Measurements from ENCODE around the gene CARD11. TPM values are rescaled to one million over a fixed set of nuclear protein-coding genes. Genes with fewer than 3 reads are reported as not detected.
A peak's percentile ranks its signal among the peaks of the same experiment; 100 is the strongest.

The CARD11 gene
- total and polyA plus RNA-seq, 2 of the 13 experiments (the other 11 are each of a cell fraction or from before 2014, with no cell fraction given) = 0.04 TPM; not detected in 1

DNA sequence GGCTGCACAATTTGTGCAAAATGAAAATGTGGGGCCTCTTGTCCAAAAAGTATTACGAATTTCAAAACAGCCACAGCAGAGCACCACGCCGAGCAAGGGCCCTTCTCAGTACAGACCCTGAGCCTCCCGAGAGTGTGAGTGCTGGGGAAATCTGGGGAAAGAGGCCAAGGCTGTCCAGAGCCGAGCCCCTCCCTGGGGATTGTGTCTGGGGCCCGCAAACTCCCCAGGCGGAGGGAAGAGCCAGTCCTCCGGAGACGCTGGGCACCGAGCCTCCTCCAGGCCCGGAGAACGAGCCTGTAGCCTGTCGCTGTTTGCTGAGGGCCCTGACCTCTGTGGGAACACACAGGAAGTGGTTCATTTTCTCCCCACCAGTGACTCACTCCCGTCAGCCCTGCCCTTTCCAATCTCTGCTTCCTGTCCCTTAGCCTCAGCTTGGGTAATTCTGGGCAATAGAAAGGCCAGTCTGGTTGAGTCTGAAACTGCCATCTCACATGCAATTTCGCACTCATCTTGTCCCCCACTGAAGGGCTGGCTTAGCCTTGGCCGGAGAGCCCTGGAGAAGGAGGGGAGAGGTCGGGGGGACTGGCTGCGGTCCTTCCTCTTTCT is 180.1 kb downstream of the CARD11 start (continued):
- TF ChIP-seq ZNF33B (CRISPR knock-in tag; IDR thresholded peaks at IDR 0.05) (no peak), NFKBIZ (CRISPR knock-in tag; IDR thresholded peaks at IDR 0.05) (no peak), ZNF720 (CRISPR knock-in tag; IDR thresholded peaks at IDR 0.05) (no peak), ZNF274 (CRISPR knock-in tag; IDR thresholded peaks at IDR 0.05) (peak; percentile 43; the same call in 1 of the 2 replicates), MIER2 (CRISPR knock-in tag; IDR thresholded peaks at IDR 0.05) (no peak), ZNF3 (CRISPR knock-in tag; IDR thresholded peaks at IDR 0.05) (no peak), HDAC2 (CRISPR knock-in tag; IDR thresholded peaks at IDR 0.05) (peak; percentile 67; the same call in 1 of the 2 replicates), ZFY (CRISPR knock-in tag; IDR thresholded peaks at IDR 0.05) (peak; percentile 93), ZNF530 (CRISPR knock-in tag; IDR thresholded peaks at IDR 0.05; ENCODE audit: low read depth) (no peak), ZNF33A (CRISPR knock-in tag; IDR thresholded peaks at IDR 0.05; ENCODE audit: borderline replicate concordance) (no peak), ZKSCAN1 (IDR thresholded peaks at IDR 0.05; ENCODE audit: low read length) (no peak), REPIN1 (CRISPR knock-in tag; IDR thresholded peaks at IDR 0.05; ENCODE audit: borderline replicate concordance, low read depth) (peak; percentile 71), SNAPC2 (CRISPR knock-in tag; IDR thresholded peaks at IDR 0.05) (no peak), SKI (IDR thresholded peaks at IDR 0.05; ENCODE audit: partially characterized antibody) (peak; percentile 71), SP4 (CRISPR knock-in tag; IDR thresholded peaks at IDR 0.05) (peak; percentile 55; the same call in 1 of the 2 replicates), ARNT (IDR thresholded peaks at IDR 0.05) (no peak), KLF12 (CRISPR knock-in tag; IDR thresholded peaks at IDR 0.05; ENCODE audit: borderline replicate concordance) (0 out of 2 replicates have a peak, but pooled peaks have one; percentile 41)
- TF ChIP-seq, protein P1, sequence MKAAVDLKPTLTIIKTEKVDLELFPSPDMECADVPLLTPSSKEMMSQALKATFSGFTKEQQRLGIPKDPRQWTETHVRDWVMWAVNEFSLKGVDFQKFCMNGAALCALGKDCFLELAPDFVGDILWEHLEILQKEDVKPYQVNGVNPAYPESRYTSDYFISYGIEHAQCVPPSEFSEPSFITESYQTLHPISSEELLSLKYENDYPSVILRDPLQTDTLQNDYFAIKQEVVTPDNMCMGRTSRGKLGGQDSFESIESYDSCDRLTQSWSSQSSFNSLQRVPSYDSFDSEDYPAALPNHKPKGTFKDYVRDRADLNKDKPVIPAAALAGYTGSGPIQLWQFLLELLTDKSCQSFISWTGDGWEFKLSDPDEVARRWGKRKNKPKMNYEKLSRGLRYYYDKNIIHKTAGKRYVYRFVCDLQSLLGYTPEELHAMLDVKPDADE (CRISPR knock-in tag; IDR thresholded peaks at IDR 0.05) = no peak
- TF ChIP-seq, protein P2, sequence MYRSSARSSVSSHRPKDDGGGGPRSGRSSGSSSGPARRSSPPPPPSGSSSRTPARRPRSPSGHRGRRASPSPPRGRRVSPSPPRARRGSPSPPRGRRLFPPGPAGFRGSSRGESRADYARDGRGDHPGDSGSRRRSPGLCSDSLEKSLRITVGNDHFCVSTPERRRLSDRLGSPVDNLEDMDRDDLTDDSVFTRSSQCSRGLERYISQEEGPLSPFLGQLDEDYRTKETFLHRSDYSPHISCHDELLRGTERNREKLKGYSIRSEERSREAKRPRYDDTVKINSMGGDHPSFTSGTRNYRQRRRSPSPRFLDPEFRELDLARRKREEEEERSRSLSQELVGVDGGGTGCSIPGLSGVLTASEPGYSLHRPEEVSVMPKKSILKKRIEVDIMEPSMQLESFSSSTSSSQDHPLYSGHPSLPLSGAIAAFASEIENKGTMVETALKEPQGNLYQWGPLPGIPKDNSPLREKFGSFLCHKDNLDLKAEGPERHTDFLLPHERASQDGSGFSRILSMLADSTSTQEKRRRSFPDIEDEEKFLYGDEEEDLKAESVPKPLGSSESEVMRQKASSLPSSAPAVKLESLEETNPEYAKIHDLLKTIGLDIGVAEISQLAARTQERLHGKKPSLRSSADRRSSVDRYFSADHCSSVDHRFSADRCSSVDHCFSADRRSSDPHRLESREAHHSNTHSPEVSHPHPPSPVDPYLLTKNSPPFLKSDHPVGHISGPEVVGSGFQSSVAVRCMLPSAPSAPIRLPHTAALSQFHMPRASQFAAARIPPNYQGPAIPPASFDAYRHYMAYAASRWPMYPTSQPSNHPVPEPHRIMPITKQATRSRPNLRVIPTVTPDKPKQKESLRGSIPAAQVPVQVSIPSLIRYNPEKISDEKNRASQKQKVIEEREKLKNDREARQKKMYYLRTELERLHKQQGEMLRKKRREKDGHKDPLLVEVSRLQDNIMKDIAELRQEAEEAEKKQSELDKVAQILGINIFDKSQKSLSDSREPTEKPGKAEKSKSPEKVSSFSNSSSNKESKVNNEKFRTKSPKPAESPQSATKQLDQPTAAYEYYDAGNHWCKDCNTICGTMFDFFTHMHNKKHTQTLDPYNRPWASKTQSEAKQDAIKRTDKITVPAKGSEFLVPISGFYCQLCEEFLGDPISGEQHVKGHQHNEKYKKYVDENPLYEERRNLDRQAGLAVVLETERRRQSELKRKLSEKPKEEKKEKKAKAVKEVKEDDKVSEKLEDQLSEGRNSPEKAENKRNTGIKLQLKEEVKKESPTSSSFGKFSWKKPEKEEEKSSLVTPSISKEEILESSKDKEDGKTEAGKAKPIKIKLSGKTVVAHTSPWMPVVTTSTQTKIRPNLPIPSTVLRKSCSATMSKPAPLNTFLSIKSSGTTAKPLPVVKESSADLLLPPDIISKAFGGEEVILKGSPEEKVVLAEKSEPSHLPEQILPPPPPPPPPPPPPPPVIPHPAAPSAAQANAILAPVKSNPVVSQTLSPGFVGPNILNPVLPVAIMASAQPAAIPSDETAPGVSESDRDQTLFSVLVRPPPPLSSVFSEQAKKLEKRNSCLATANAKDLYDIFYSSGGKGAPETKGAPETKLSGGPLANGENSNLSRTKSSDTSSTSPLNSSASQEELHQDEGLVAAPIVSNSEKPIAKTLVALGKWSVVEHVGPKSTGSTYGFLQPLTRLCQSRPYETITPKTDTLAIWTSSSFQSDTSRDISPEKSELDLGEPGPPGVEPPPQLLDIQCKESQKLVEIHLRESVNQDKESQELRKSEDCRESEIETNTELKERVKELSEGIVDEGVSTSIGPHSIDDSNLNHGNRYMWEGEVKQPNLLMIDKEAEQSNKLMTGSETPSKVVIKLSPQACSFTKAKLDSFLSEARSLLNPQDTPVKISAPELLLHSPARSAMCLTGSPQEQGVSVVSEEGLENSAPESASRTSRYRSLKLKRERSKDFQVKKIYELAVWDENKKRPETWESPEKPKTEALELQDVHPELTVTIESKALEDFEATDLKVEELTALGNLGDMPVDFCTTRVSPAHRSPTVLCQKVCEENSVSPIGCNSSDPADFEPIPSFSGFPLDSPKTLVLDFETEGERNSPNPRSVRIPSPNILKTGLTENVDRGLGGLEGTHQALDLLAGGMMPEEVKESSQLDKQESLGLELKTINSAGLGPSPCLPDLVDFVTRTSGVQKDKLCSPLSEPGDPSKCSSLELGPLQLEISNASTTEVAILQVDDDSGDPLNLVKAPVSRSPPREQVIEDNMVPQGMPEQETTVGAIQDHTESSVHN (CRISPR knock-in tag; IDR thresholded peaks at IDR 0.05) = peak; percentile 84; the same call in 1 of the 2 replicates
- TF ChIP-seq, protein P3, sequence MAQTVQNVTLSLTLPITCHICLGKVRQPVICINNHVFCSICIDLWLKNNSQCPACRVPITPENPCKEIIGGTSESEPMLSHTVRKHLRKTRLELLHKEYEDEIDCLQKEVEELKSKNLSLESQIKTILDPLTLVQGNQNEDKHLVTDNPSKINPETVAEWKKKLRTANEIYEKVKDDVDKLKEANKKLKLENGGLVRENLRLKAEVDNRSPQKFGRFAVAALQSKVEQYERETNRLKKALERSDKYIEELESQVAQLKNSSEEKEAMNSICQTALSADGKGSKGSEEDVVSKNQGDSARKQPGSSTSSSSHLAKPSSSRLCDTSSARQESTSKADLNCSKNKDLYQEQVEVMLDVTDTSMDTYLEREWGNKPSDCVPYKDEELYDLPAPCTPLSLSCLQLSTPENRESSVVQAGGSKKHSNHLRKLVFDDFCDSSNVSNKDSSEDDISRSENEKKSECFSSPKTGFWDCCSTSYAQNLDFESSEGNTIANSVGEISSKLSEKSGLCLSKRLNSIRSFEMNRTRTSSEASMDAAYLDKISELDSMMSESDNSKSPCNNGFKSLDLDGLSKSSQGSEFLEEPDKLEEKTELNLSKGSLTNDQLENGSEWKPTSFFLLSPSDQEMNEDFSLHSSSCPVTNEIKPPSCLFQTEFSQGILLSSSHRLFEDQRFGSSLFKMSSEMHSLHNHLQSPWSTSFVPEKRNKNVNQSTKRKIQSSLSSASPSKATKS (CRISPR knock-in tag; IDR thresholded peaks at IDR 0.05) = 0 out of 2 replicates have a peak, but pooled peaks have one; percentile 41
